ENCODE data around the gene CLIP2.

- no peak for TF ChIP-seq CTCF (conservative IDR thresholded peaks at IDR 0.05; ENCODE audit: low read length)
- no peak for TF ChIP-seq EZH2phosphoT487 (IDR thresholded peaks at IDR 0.05; ENCODE audit: borderline replicate concordance, low read depth, low read length)
Measured at GRCh38 chr7:74332373-74333176, 43.4 kb downstream of the CLIP2 start.

All from OCI-LY7 (cell line).